ENCODE data around the gene TMIGD1. TPM values are rescaled to one million over a fixed set of nuclear protein-coding genes. Genes with fewer than 3 reads are reported as not detected.

TMIGD1 gene
- total and polyA plus RNA-seq, 2 donors (not counting 1 experiment from before 2014, with no cell fraction given): not detected

DNA sequence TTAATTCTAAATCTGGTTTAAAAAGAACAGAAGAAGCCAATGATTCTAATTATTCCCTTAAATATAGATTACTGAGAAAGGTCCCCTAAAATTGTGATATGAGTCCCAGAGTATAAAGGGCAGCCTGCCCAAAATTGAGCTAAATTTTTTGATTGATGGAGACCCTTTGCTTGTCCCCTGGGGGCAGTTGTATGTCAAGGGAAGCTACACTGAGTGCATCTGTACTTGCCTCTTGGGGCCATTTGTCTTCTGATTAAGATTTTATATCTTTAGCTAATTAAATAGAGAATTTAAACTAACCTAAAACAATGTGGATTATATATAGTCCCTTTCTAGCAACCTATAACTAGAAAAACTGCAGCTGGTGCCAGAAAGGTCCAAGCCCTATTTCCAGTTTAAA, 54.7 kb downstream of the TMIGD1 start:
- no peak for TF ChIP-seq EZH2 (IDR thresholded peaks at IDR 0.05; ENCODE audit: low read length, missing control alignments)
- TF ChIP-seq, protein P1, sequence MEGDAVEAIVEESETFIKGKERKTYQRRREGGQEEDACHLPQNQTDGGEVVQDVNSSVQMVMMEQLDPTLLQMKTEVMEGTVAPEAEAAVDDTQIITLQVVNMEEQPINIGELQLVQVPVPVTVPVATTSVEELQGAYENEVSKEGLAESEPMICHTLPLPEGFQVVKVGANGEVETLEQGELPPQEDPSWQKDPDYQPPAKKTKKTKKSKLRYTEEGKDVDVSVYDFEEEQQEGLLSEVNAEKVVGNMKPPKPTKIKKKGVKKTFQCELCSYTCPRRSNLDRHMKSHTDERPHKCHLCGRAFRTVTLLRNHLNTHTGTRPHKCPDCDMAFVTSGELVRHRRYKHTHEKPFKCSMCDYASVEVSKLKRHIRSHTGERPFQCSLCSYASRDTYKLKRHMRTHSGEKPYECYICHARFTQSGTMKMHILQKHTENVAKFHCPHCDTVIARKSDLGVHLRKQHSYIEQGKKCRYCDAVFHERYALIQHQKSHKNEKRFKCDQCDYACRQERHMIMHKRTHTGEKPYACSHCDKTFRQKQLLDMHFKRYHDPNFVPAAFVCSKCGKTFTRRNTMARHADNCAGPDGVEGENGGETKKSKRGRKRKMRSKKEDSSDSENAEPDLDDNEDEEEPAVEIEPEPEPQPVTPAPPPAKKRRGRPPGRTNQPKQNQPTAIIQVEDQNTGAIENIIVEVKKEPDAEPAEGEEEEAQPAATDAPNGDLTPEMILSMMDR (conservative IDR thresholded peaks at IDR 0.05 in 1 of 2, IDR thresholded peaks at IDR 0.05 in 1 of 2; ENCODE audit: low read depth in 1 of 2, low read length in 2 of 2): no peak
- Histone ChIP-seq H3K4me1 (ENCODE audit: control insufficient read depth, extremely low read depth, insufficient read depth, low read length) (no peaks in the 10 kb centered on the region), H3K4me3 (replicated peaks in 1 of 4; ENCODE audit: control extremely low read depth in 1 of 4, insufficient read depth in 1 of 4, low read depth in 3 of 4, low read length in 4 of 4) (no peak overlapping the region), H3K9me3 (ENCODE audit: control insufficient read depth, insufficient read depth, low read depth, low read length) (no peaks in the 10 kb centered on the region), H3K36me3 (ENCODE audit: control insufficient read depth, insufficient read depth, low read length) (peaks cover 3% of the 10 kb centered on the region), H3K27ac (ENCODE audit: insufficient read depth, low read length) (no peak overlapping the region), H3K4me2 (ENCODE audit: extremely low read depth, insufficient read depth, low read length) (no peak overlapping the region), H4K20me1 (ENCODE audit: control insufficient read depth, extremely low read depth, insufficient read depth, low read length) (no peaks in the 10 kb centered on the region), H3K9ac (ENCODE audit: insufficient read depth, low read length) (no peak overlapping the region), H2AFZ (ENCODE audit: low read length) (no peak overlapping the region), H3K27me3 (ENCODE audit: control insufficient read depth, insufficient read depth, low read length) (no peaks in the 10 kb centered on the region), H3K79me2 (ENCODE audit: control insufficient read depth, insufficient read depth, low read length) (no peaks in the 10 kb centered on the region)
- DNase-seq (ENCODE audit: low read depth in 2 of 2): no peak

GRCh38 chr17:30278032-30278431, 55.8 kb downstream of the TMIGD1 start:
- Histone ChIP-seq H2AFZ (ENCODE audit: low read length) (no peak overlapping the region), H3K36me3 (ENCODE audit: control insufficient read depth, insufficient read depth, low read length) (peaks cover 3% of the 10 kb centered on the region), H3K9ac (ENCODE audit: insufficient read depth, low read length) (no peak overlapping the region), H3K9me3 (ENCODE audit: control insufficient read depth, insufficient read depth, low read depth, low read length) (no peaks in the 10 kb centered on the region), H3K27me3 (ENCODE audit: control insufficient read depth, insufficient read depth, low read length) (no peaks in the 10 kb centered on the region), H3K4me2 (ENCODE audit: extremely low read depth, insufficient read depth, low read length) (no peak overlapping the region), H4K20me1 (ENCODE audit: control insufficient read depth, extremely low read depth, insufficient read depth, low read length) (no peaks in the 10 kb centered on the region), H3K79me2 (ENCODE audit: control insufficient read depth, insufficient read depth, low read length) (no peaks in the 10 kb centered on the region), H3K27ac (ENCODE audit: insufficient read depth, low read length) (no peak overlapping the region), H3K4me1 (ENCODE audit: control insufficient read depth, extremely low read depth, insufficient read depth, low read length) (no peaks in the 10 kb centered on the region), H3K4me3 (replicated peaks in 1 of 4; ENCODE audit: control extremely low read depth in 1 of 4, insufficient read depth in 1 of 4, low read depth in 3 of 4, low read length in 4 of 4) (no peak overlapping the region)
- DNase-seq (ENCODE audit: low read depth in 2 of 2): peak; percentile 29 to 50
- TF ChIP-seq, protein P1 (conservative IDR thresholded peaks at IDR 0.05 in 1 of 2, IDR thresholded peaks at IDR 0.05 in 1 of 2; ENCODE audit: low read depth in 1 of 2, low read length in 2 of 2): peak; percentile 23 to 36
- no peak for TF ChIP-seq EZH2 (IDR thresholded peaks at IDR 0.05; ENCODE audit: low read length, missing control alignments)

DNA sequence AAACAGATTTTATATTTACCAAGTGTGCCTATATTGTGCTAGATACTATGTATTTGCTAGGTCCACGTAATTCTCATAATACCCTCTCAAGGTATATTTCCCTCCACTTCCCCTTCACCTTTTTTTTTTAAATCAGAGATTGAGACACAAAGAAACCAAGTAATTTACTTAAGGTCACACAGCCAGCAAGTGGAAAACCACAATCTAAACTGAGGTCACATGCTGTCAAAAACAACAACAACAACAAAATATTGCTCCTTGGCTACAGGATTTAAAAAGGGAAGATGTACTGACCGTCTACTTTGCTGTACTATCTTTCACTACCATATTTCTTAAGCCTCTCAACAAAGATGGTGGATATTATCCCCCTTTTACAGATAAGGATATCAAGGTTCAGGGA, 57.9 kb downstream of the TMIGD1 start:
- Histone ChIP-seq H2AFZ (ENCODE audit: low read length) (no peak overlapping the region), H3K4me3 (replicated peaks in 1 of 4; ENCODE audit: control extremely low read depth in 1 of 4, insufficient read depth in 1 of 4, low read depth in 3 of 4, low read length in 4 of 4) (no peak overlapping the region), H3K4me2 (ENCODE audit: extremely low read depth, insufficient read depth, low read length) (no peak overlapping the region), H3K27ac (ENCODE audit: insufficient read depth, low read length) (no peak overlapping the region), H3K79me2 (ENCODE audit: control insufficient read depth, insufficient read depth, low read length) (no peaks in the 10 kb centered on the region), H3K36me3 (ENCODE audit: control insufficient read depth, insufficient read depth, low read length) (peaks cover 7% of the 10 kb centered on the region), H3K4me1 (ENCODE audit: control insufficient read depth, extremely low read depth, insufficient read depth, low read length) (no peaks in the 10 kb centered on the region), H3K27me3 (ENCODE audit: control insufficient read depth, insufficient read depth, low read length) (no peaks in the 10 kb centered on the region), H3K9me3 (ENCODE audit: control insufficient read depth, insufficient read depth, low read depth, low read length) (no peaks in the 10 kb centered on the region), H3K9ac (ENCODE audit: insufficient read depth, low read length) (no peak overlapping the region), H4K20me1 (ENCODE audit: control insufficient read depth, extremely low read depth, insufficient read depth, low read length) (no peaks in the 10 kb centered on the region)
- DNase-seq (ENCODE audit: low read depth in 2 of 2): no peak
- TF ChIP-seq EZH2 (IDR thresholded peaks at IDR 0.05; ENCODE audit: low read length, missing control alignments): no peak
- TF ChIP-seq, protein P1 (conservative IDR thresholded peaks at IDR 0.05 in 1 of 2, IDR thresholded peaks at IDR 0.05 in 1 of 2; ENCODE audit: low read depth in 1 of 2, low read length in 2 of 2): no peak
